ENCODE results near the gene RAMP1. TPM values are rescaled to one million over a fixed set of nuclear protein-coding genes. Genes with fewer than 3 reads are reported as not detected.

RAMP1 gene
- total RNA-seq, 1 donor from 2014 or later: 3.9 TPM

DNA sequence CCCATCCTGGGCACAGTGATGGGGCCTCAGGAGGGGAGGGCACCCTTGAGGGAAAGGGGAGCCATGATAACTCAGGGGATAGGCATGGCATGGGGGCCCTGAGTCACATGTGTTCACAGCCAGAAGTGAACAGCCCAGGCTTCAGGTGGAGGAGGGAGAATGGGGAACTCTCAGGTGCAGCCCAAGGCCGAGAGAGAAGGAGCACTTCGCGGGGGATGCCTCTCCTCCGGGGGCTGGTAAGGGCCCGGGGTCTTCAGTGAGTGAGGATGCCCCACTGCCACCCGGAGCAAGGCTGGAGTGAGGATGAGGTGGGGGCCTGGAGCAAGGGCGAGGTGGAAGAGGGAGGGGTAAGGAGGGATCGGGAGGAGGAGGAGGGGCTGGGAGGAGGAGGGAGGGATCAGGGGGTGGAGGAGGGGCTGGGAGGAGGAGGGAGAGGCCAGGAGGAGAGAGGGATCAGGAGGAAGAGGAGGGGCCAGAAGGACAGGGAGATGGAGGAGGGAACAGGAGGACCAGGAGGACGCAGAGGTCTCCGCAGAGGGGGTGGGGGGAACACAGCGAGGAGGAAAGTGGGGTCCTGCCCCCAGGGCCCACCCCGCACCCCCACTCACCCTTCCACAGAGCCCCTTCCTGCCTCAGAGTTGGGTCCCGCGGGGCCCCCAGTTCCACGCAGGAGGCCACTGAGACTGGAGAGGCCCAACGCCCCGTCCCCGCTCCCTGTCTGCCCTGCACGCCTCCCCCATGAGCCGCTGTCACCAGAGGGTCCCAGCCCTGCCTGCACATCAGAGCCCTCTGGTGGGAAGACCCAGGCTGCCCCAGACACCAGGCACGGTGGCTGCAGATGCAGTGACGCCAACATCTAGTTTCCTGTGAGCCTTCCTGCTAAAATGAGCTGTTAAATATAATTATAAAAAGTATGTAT, 42.8 kb downstream of the RAMP1 start:
- CTCF ChIA-PET: interaction anchor here (0.6 kb wide), 1 partner anchor 44 kb away, joined by 3 read pairs; no protein-coding TSS in a partner anchor
- POLR2A ChIA-PET: no interaction called here
- H3K4me3 Mint-ChIP-seq: no peak overlapping the region
- peaks cover 65% of the 10 kb centered on the region for H3K4me1 Mint-ChIP-seq
- H3K9me3 Mint-ChIP-seq: peaks cover 2% of the 10 kb centered on the region
- peaks cover 2% of the 10 kb centered on the region for H3K36me3 Mint-ChIP-seq (ENCODE audit: low read depth)
- H3K27me3 Mint-ChIP-seq: no peaks in the 10 kb centered on the region
- no peak for DNase-seq
- intact Hi-C loops (cut with micrococcal nuclease): loop anchor here (10.0 kb wide), 1 partner anchor 227 kb away; no protein-coding TSS in a partner anchor
- no peak for ATAC-seq (ENCODE audit: low read depth)
- TF ChIP-seq, protein P1, sequence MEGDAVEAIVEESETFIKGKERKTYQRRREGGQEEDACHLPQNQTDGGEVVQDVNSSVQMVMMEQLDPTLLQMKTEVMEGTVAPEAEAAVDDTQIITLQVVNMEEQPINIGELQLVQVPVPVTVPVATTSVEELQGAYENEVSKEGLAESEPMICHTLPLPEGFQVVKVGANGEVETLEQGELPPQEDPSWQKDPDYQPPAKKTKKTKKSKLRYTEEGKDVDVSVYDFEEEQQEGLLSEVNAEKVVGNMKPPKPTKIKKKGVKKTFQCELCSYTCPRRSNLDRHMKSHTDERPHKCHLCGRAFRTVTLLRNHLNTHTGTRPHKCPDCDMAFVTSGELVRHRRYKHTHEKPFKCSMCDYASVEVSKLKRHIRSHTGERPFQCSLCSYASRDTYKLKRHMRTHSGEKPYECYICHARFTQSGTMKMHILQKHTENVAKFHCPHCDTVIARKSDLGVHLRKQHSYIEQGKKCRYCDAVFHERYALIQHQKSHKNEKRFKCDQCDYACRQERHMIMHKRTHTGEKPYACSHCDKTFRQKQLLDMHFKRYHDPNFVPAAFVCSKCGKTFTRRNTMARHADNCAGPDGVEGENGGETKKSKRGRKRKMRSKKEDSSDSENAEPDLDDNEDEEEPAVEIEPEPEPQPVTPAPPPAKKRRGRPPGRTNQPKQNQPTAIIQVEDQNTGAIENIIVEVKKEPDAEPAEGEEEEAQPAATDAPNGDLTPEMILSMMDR (IDR thresholded peaks at IDR 0.05): no peak
- H3K27ac Mint-ChIP-seq: no peak overlapping the region

DNA sequence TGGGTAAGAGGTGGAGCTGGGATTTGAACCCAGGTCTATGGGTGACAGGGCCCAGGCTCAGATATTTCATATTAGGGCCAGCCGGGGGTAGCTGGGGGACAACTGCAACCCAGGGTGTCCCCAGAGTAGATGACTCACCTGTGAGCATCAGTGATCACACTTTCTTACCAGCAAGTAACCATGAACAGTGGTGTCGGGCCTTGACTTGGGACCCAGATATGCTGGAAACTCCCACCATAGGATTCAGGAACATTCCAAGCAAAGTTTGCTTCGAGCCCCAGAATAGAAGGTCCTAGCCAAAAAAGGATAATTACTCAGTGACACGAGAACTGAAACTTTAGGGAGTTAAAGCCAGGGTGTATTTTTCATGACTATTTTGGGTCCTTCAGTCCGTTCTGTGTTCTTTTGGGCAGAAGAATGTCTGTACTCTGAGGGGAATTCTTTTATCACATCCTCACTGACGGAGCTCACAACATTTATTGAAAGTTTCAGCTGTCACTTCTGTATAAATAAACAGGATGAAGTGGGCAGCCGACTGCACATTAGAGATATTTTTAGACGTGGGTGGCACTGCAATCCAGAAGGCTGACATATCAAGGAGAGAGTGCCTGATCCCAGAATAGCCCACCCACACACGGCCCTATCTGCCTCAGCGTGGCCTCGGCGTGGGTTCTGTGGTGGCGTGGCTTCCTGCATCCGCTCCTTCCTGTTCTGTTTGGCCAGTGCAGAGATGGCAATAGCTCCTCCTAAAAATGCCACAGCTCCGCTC, 45.6 kb downstream of the RAMP1 start:
- DNase-seq (no peak), ATAC-seq (ENCODE audit: low read depth) (peak; percentile 72)
- H3K4me3 Mint-ChIP-seq: peak overlapping the region; percentile 55
- ChIA-PET CTCF (interaction anchor here (1.0 to 2.0 kb wide), 3 partner anchors 44 to 51 kb away, joined by 3 to 6 read pairs (median 4); no protein-coding TSS in a partner anchor), POLR2A (interaction anchor here (0.6 to 1.6 kb wide), 10 partner anchors 9 to 202 kb away, joined by 3 to 10 read pairs (median 4); partner anchors contain the start of gene SCLY)
- intact Hi-C loops (cut with micrococcal nuclease): loop anchor here (2.0 to 10.0 kb wide), 2 partner anchors 14 to 230 kb away; no protein-coding TSS in a partner anchor
- no peaks in the 10 kb centered on the region for H3K27me3 Mint-ChIP-seq
- TF ChIP-seq, protein P1 (IDR thresholded peaks at IDR 0.05): no peak
- peaks cover 4% of the 10 kb centered on the region for H3K36me3 Mint-ChIP-seq (ENCODE audit: low read depth)
- H3K9me3 Mint-ChIP-seq: peaks cover 6% of the 10 kb centered on the region
- H3K27ac Mint-ChIP-seq: peak overlapping the region; percentile 88
- H3K4me1 Mint-ChIP-seq: peaks cover 42% of the 10 kb centered on the region

GRCh38 chr2:237907144-237907543, 47.7 kb downstream of the RAMP1 start:
- Mint-ChIP-seq H3K27me3 (no peaks in the 10 kb centered on the region), H3K36me3 (ENCODE audit: low read depth) (peaks cover 4% of the 10 kb centered on the region), H3K9me3 (peaks cover 6% of the 10 kb centered on the region), H3K27ac (no peak overlapping the region), H3K4me1 (peaks cover 29% of the 10 kb centered on the region), H3K4me3 (no peak overlapping the region)
- POLR2A ChIA-PET: interaction anchor here (0.6 kb wide), 1 partner anchor 141 kb away, joined by 9 read pairs; no protein-coding TSS in a partner anchor
- CTCF ChIA-PET: no interaction called here
- no peak for ATAC-seq (ENCODE audit: low read depth)
- TF ChIP-seq, protein P1 (IDR thresholded peaks at IDR 0.05): no peak
- intact Hi-C loops (cut with micrococcal nuclease): loop anchor here (10.0 kb wide), 1 partner anchor 232 kb away; no protein-coding TSS in a partner anchor
- no peak for DNase-seq

- H3K4me1 Mint-ChIP-seq: peaks cover 26% of the 10 kb centered on the region
- no peak overlapping the region for H3K4me3 Mint-ChIP-seq
- ATAC-seq (ENCODE audit: low read depth): no peak
- H3K36me3 Mint-ChIP-seq (ENCODE audit: low read depth): peaks cover 4% of the 10 kb centered on the region
- intact Hi-C loops (cut with micrococcal nuclease): loop anchor here (10.0 kb wide), 1 partner anchor 234 kb away; no protein-coding TSS in a partner anchor
- POLR2A ChIA-PET: no interaction called here
- peaks cover 6% of the 10 kb centered on the region for H3K9me3 Mint-ChIP-seq
- no peaks in the 10 kb centered on the region for H3K27me3 Mint-ChIP-seq
- CTCF ChIA-PET: no interaction called here
- TF ChIP-seq, protein P1 (IDR thresholded peaks at IDR 0.05): no peak
- H3K27ac Mint-ChIP-seq: no peak overlapping the region
- no peak for DNase-seq
Observed at GRCh38 chr2:237909075-237909695, 49.8 kb downstream of the RAMP1 start.

All from activated B cell treated with CpG ODN at 0.5 μM for 24 hours (primary cell).